Measurements from ENCODE around the gene EFCAB11.

EFCAB11 gene

GRCh38 chr14:89775151-89775550, 179.4 kb downstream of the EFCAB11 start:
- DNase-seq (ENCODE audit: low read depth in 1 of 2, low spot score in 1 of 2): no peak
- H3K27ac ChIP-seq (replicated peaks): no peak overlapping the region
- H3K4me3 ChIP-seq (replicated peaks; ENCODE audit: insufficient read depth, low read length): no peak overlapping the region
- H3K27me3 ChIP-seq (ENCODE audit: insufficient read depth, poor library complexity, severe bottlenecking): no peaks in the 10 kb centered on the region
- TF ChIP-seq CTCF (IDR thresholded peaks at IDR 0.05; ENCODE audit: insufficient read depth, low read length): no peak
- no peak for TF ChIP-seq SPI1 (IDR thresholded peaks at IDR 0.05; ENCODE audit: borderline replicate concordance, low read depth)
- TF ChIP-seq POLR2AphosphoS5 (IDR thresholded peaks at IDR 0.05; ENCODE audit: low read depth): no peak
- no peak for TF ChIP-seq GABPA (IDR thresholded peaks at IDR 0.05; ENCODE audit: low read depth)
- TF ChIP-seq, protein P1, sequence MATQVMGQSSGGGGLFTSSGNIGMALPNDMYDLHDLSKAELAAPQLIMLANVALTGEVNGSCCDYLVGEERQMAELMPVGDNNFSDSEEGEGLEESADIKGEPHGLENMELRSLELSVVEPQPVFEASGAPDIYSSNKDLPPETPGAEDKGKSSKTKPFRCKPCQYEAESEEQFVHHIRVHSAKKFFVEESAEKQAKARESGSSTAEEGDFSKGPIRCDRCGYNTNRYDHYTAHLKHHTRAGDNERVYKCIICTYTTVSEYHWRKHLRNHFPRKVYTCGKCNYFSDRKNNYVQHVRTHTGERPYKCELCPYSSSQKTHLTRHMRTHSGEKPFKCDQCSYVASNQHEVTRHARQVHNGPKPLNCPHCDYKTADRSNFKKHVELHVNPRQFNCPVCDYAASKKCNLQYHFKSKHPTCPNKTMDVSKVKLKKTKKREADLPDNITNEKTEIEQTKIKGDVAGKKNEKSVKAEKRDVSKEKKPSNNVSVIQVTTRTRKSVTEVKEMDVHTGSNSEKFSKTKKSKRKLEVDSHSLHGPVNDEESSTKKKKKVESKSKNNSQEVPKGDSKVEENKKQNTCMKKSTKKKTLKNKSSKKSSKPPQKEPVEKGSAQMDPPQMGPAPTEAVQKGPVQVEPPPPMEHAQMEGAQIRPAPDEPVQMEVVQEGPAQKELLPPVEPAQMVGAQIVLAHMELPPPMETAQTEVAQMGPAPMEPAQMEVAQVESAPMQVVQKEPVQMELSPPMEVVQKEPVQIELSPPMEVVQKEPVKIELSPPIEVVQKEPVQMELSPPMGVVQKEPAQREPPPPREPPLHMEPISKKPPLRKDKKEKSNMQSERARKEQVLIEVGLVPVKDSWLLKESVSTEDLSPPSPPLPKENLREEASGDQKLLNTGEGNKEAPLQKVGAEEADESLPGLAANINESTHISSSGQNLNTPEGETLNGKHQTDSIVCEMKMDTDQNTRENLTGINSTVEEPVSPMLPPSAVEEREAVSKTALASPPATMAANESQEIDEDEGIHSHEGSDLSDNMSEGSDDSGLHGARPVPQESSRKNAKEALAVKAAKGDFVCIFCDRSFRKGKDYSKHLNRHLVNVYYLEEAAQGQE (IDR thresholded peaks at IDR 0.05; ENCODE audit: insufficient replicate concordance, low read depth): no peak

GRCh38 chr14:89773644-89774316, 180.8 kb downstream of the EFCAB11 start:
- 0 out of 2 replicates have a peak overlapping the region, but pooled peaks have one; percentile 4 for H3K27ac ChIP-seq (replicated peaks)

DNA sequence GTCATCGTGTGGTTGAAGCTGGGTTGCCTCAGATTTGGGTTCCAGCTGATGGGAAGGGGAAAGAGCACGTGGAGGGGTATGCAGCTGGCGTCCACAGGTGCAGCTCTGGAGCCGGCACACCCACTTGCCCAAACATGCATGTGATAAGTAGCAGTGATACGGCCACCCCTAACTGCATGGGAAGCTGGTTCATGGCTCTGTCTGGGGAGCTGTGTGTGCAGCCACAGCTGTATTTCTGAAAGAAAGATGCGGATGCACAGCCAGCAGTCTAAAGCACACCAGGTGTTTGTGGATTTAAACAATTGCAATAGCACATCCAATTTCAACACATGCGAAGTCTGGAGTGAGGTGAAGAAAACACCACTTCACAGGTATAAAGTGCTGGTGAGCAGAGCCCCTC, 181.4 kb downstream of the EFCAB11 start:
- no peak overlapping the region for H3K4me3 ChIP-seq (replicated peaks; ENCODE audit: insufficient read depth, low read length)
- no peak for DNase-seq (ENCODE audit: low read depth in 1 of 2, low spot score in 1 of 2)
- TF ChIP-seq GABPA (IDR thresholded peaks at IDR 0.05; ENCODE audit: low read depth) (no peak), POLR2AphosphoS5 (IDR thresholded peaks at IDR 0.05; ENCODE audit: low read depth) (no peak), SPI1 (IDR thresholded peaks at IDR 0.05; ENCODE audit: borderline replicate concordance, low read depth) (no peak), CTCF (IDR thresholded peaks at IDR 0.05; ENCODE audit: insufficient read depth, low read length) (no peak)
- TF ChIP-seq, protein P1 (IDR thresholded peaks at IDR 0.05; ENCODE audit: insufficient replicate concordance, low read depth): no peak
- no peak overlapping the region for H3K27ac ChIP-seq (replicated peaks)
- no peaks in the 10 kb centered on the region for H3K27me3 ChIP-seq (ENCODE audit: insufficient read depth, poor library complexity, severe bottlenecking)

More at GRCh38 chr14:89773644-89774316, 180.8 kb downstream of the EFCAB11 start:
- no peak; the same call in 1 of the 2 replicates for TF ChIP-seq POLR2AphosphoS5 (IDR thresholded peaks at IDR 0.05; ENCODE audit: low read depth)
- no peak for TF ChIP-seq CTCF (IDR thresholded peaks at IDR 0.05; ENCODE audit: insufficient read depth, low read length)
- TF ChIP-seq GABPA (IDR thresholded peaks at IDR 0.05; ENCODE audit: low read depth): no peak
- TF ChIP-seq, protein P1 (IDR thresholded peaks at IDR 0.05; ENCODE audit: insufficient replicate concordance, low read depth): no peak
- TF ChIP-seq SPI1 (IDR thresholded peaks at IDR 0.05; ENCODE audit: borderline replicate concordance, low read depth): peak; percentile 61; the same call in 1 of the 2 replicates
- H3K27me3 ChIP-seq (ENCODE audit: insufficient read depth, poor library complexity, severe bottlenecking): no peaks in the 10 kb centered on the region
- DNase-seq (ENCODE audit: low read depth in 1 of 2, low spot score in 1 of 2): peak; percentile 61 to 88
- H3K4me3 ChIP-seq (replicated peaks; ENCODE audit: insufficient read depth, low read length): no peak overlapping the region
